Loucy (cell line): ENCODE results near the gene CHCT1.

ENCODE experiments used
- H2AFZ ChIP-seq: fragments of 200-600 bp; sonication (generic); 2 replicates; pipeline ENCODE4 v1.6.0; 2016; ENCODE audit warnings: antibody characterized with exemption, mild to moderate bottlenecking, low read length, moderate library complexity
- H3F3A ChIP-seq: fragments of 200-600 bp; 2 replicates; pipeline ENCODE4 v1.6.0; 2016; ENCODE audit warnings: antibody characterized with exemption, low read depth, mild to moderate bottlenecking
- H3K27me3 ChIP-seq: fragments of 200-600 bp; sonication (generic); 2 replicates; pipeline ENCODE4 v1.6.1; 2014; ENCODE audit warnings: low read length, mild to moderate bottlenecking; ENCODE audit not compliant: insufficient read depth, poor library complexity, severe bottlenecking
- H3K36me3 ChIP-seq: fragments of 200-600 bp; sonication (generic); 2 replicates; pipeline ENCODE4 v1.6.1; 2016; ENCODE audit warnings: low read length; ENCODE audit not compliant: insufficient read depth
- H3K4me1 ChIP-seq: fragments of 200-600 bp; sonication (generic); 2 replicates; pipeline ENCODE4 v1.5.1; 2014; ENCODE audit warnings: low read length, mild to moderate bottlenecking; ENCODE audit not compliant: insufficient read depth, poor library complexity, severe bottlenecking
- H3K4me2 ChIP-seq: fragments of 200-600 bp; sonication (generic); 2 replicates; pipeline ENCODE4 v1.6.0; 2014; ENCODE audit warnings: antibody characterized with exemption, low read length, low read depth, mild to moderate bottlenecking; ENCODE audit not compliant: poor library complexity, severe bottlenecking
- H3K4me3 ChIP-seq: fragments of 200-600 bp; sonication (generic); 2 replicates; pipeline ENCODE4 v1.5.1; 2014; ENCODE audit warnings: low read length, mild to moderate bottlenecking, mixed read lengths; ENCODE audit not compliant: poor library complexity, severe bottlenecking
- H3K79me2 ChIP-seq: fragments of 200-600 bp; sonication (generic); 2 replicates; pipeline ENCODE4 v1.6.1; 2014; ENCODE audit warnings: low read length; ENCODE audit not compliant: insufficient read depth
- H3K9ac ChIP-seq: fragments of 200-600 bp; sonication (generic); 2 replicates; pipeline ENCODE4 v1.6.0; 2014; ENCODE audit warnings: mild to moderate bottlenecking, low read depth, low read length, moderate library complexity; ENCODE audit not compliant: poor library complexity, severe bottlenecking
- H3K9me2 ChIP-seq: fragments of 200-600 bp; sonication (generic); replicated peaks from 2 replicates; pipeline ENCODE4 v1.6.1; 2016; ENCODE audit warnings: low read depth, low read length, mixed read lengths
- H3K9me3 ChIP-seq: fragments of 200-600 bp; sonication (generic); 2 replicates; pipeline ENCODE4 v1.6.1; 2014; ENCODE audit warnings: mild to moderate bottlenecking, antibody characterized with exemption, low read length, low read depth; ENCODE audit not compliant: insufficient read depth
- H4K20me1 ChIP-seq: fragments of 200-600 bp; sonication (generic); 2 replicates; pipeline ENCODE4 v1.6.0; 2014; ENCODE audit warnings: antibody characterized with exemption, low read length, mild to moderate bottlenecking; ENCODE audit not compliant: insufficient read depth, poor library complexity, severe bottlenecking
- EZH2phosphoT487 ChIP-seq: fragments of 200-600 bp; IDR thresholded peaks from 2 replicates; pipeline ENCODE4 v1.6.1; 2018; ENCODE audit warnings: antibody characterized with exemption, mild to moderate bottlenecking, moderate library complexity, borderline replicate concordance
- TF ChIP-seq, protein P1 (sequence below): fragments of 200-600 bp; sonication (generic); conservative IDR thresholded peaks from 2 replicates; pipeline ENCODE4 v1.5.1; 2014; ENCODE audit warnings: mild to moderate bottlenecking, antibody characterized with exemption, low read length

CHCT1 gene

GRCh38 chr17:60392042-60392844, 30.0 kb upstream of the CHCT1 start, which contains the start of gene USP32:
Gene USP32 (minus strand): TSS chr17:60392133. CDS start chr17:60391939, 194 bp downstream.
- no peaks in the 10 kb centered on the region for H3K9me2 ChIP-seq
- no peaks in the 10 kb centered on the region for H3K9me3 ChIP-seq
- H3F3A ChIP-seq = no peaks in the 10 kb centered on the region
- peak within 1 kb of the TSS; percentile 88 for H3K4me3 ChIP-seq
- H3K9ac ChIP-seq = peak within 1 kb of the TSS; percentile 99
- H3K4me2 ChIP-seq = peak within 1 kb of the TSS; percentile 80
- H4K20me1 ChIP-seq = peaks cover 35% of the 10 kb centered on the region
- no peak for TF ChIP-seq EZH2phosphoT487
- TF ChIP-seq, protein P1, sequence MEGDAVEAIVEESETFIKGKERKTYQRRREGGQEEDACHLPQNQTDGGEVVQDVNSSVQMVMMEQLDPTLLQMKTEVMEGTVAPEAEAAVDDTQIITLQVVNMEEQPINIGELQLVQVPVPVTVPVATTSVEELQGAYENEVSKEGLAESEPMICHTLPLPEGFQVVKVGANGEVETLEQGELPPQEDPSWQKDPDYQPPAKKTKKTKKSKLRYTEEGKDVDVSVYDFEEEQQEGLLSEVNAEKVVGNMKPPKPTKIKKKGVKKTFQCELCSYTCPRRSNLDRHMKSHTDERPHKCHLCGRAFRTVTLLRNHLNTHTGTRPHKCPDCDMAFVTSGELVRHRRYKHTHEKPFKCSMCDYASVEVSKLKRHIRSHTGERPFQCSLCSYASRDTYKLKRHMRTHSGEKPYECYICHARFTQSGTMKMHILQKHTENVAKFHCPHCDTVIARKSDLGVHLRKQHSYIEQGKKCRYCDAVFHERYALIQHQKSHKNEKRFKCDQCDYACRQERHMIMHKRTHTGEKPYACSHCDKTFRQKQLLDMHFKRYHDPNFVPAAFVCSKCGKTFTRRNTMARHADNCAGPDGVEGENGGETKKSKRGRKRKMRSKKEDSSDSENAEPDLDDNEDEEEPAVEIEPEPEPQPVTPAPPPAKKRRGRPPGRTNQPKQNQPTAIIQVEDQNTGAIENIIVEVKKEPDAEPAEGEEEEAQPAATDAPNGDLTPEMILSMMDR = no peak
- no peaks in the 10 kb centered on the region for H3K27me3 ChIP-seq
- no peaks in the 10 kb centered on the region for H3K36me3 ChIP-seq
- peaks cover 41% of the 10 kb centered on the region for H3K4me1 ChIP-seq
- peaks cover 53% of the 10 kb centered on the region for H3K79me2 ChIP-seq
- H2AFZ ChIP-seq = peak within 1 kb of the TSS; percentile 87

DNA sequence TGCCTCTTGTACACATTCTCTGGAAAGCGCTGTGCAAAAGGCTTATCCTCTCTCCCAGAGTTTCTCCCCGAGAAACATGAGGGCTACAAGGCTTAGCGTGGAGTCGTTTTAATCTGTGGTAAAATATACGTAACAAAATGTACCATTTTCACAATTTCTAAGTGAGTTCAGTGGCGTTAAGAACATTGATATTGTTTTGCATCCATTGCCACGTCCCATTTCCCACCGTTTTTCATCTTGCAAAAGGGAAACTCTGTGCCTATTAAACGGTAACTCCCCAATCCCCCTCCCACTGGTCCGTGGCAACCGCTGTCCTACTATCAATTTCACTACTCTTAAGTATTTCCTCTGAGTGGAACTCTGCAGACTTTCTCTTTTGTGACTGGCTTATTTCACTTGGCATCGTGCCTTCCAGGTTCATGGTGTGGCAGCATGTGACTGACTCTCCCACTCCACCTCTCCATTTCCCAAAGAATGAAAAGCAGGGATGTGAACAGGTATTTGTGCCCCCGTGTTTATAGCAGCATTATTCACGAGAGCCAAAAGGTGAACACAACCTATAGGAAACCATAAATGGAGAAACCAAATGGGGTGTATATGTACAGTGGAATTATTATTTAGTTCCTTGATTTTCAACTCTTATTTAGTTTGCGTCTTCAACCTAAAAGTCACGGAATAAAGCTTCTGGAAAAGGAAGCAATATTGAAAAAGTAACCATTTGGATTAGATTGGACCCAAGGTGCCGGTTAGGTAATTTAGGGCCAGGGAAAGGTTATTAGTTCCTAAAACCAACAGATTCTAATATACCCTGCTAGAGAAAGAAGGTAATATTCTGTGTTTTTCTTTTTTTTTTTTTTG, 29.2 kb upstream of the CHCT1 start:
- H3F3A ChIP-seq = no peaks in the 10 kb centered on the region
- H2AFZ ChIP-seq = peak overlapping the region; percentile 61
- H3K4me3 ChIP-seq = peak overlapping the region; percentile 88
- H3K79me2 ChIP-seq = peaks cover 45% of the 10 kb centered on the region
- TF ChIP-seq, protein P1 = no peak
- no peak for TF ChIP-seq EZH2phosphoT487
- no peaks in the 10 kb centered on the region for H3K27me3 ChIP-seq
- H3K9me2 ChIP-seq = no peaks in the 10 kb centered on the region
- peaks cover 39% of the 10 kb centered on the region for H3K4me1 ChIP-seq
- H3K9me3 ChIP-seq = no peaks in the 10 kb centered on the region
- H4K20me1 ChIP-seq = peaks cover 27% of the 10 kb centered on the region
- H3K36me3 ChIP-seq = no peaks in the 10 kb centered on the region
- H3K4me2 ChIP-seq = peak overlapping the region; percentile 68
- peak overlapping the region; percentile 99 for H3K9ac ChIP-seq

- H3K79me2 ChIP-seq = peaks cover 34% of the 10 kb centered on the region
- H3K27me3 ChIP-seq = no peaks in the 10 kb centered on the region
- peaks cover 34% of the 10 kb centered on the region for H3K4me1 ChIP-seq
- H3K9me2 ChIP-seq = no peaks in the 10 kb centered on the region
- H3K4me3 ChIP-seq = no peak overlapping the region
- H3K36me3 ChIP-seq = no peaks in the 10 kb centered on the region
- H3K9me3 ChIP-seq = no peaks in the 10 kb centered on the region
- no peak for TF ChIP-seq EZH2phosphoT487
- TF ChIP-seq, protein P1 = no peak
- no peak overlapping the region for H3K9ac ChIP-seq
- H2AFZ ChIP-seq = no peak overlapping the region
- H4K20me1 ChIP-seq = peaks cover 17% of the 10 kb centered on the region
- H3F3A ChIP-seq = no peaks in the 10 kb centered on the region
- H3K4me2 ChIP-seq = no peak overlapping the region
These were observed 28.2 kb upstream of the CHCT1 start for GRCh38 chr17:60393840-60394723.
